ENCODE measurements around the gene GPR62.
"Not testable (repeated sequence)": the region's sequence is repeated elsewhere in the genome, so short reads cannot be mapped to it uniquely, and the experiment has no call there.

The GPR62 gene

DNA sequence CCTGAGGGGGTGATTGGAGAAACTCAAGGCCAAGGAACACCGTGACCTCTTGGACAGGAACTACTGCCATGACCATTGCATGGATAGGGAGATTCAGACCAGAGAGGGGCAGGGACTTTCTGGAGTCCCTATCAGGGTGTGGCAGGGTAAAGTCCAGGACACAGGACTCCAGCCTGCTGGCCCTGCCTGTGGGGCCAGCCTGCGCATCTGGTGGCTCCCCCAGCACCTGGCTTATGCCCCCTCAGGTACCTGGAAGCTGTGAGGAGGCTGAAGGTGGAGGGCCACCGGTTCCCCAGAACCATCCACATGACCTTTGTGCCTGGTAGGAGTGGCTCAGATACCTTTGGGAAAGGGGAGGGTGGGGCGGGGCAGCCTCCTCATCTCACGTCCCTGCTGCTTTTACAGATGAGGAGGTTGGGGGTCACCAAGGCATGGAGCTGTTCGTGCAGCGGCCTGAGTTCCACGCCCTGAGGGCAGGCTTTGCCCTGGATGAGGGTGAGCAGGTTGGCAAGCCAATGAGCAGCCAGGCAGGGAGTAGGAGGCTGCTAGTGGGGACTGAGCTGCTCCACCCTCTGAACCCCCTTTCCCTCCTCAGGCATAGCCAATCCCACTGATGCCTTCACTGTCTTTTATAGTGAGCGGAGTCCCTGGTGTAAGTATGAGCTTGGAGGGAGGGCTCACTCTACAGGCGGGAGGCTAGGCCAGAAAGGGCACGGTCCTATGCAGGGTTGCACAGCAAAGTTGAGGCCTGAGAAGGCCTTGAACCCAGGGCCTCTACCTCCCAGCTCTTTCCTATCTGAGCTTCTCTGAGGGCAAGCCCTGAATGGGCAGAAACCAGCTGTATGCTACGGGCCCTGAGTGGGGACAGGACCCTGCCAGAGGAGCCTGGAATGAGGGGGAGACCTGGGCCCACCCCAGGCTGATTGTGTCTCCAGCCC, 31.1 kb downstream of the GPR62 start:
- Histone ChIP-seq H3K9ac (ENCODE audit: low read length in 2 of 2) (peak overlapping the region in 1 of 2 donors; percentile 29), H3K36me3 (ENCODE audit: control insufficient read depth in 2 of 2, insufficient read depth in 2 of 2, low read length in 2 of 2) (no peaks in the 10 kb centered on the region), H3K27ac (ENCODE audit: low read length) (no peak overlapping the region), H3K9me3 (ENCODE audit: control insufficient read depth in 2 of 2, low read length in 2 of 2) (no peaks in the 10 kb centered on the region), H3K4me3 (ENCODE audit: low read length in 2 of 2) (no peak overlapping the region), H3K4me1 (ENCODE audit: control insufficient read depth, insufficient read depth, low read length) (peaks cover 30% of the 10 kb centered on the region), H3K27me3 (ENCODE audit: control insufficient read depth in 1 of 2, insufficient read depth in 2 of 2, low read length in 2 of 2) (no peaks in the 10 kb centered on the region)

DNA sequence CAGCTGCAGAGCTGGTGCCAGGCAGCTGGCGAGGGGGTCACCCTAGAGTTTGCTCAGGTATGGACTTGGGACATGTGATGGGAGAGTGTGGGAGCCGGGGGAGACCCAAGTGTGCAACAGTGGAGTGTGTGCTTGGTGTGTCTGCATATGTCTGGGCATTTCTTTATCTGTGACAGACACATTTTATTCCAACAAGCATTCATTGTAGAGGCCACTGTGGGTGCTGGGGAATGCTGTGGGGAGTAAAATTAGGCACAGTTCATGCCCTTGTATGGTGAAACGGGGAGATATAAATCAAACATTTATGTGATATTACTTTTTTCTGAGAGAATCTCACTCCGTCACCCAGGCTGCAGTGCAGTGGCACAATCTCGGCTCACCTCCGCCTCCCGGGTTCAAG, 32.4 kb downstream of the GPR62 start:
- H3K9ac ChIP-seq (ENCODE audit: low read length in 2 of 2) = no peak overlapping the region
- no peak overlapping the region for H3K27ac ChIP-seq (ENCODE audit: low read length)
- peaks cover 3 to 4% of the 10 kb centered on the region in 2 donors for H3K36me3 ChIP-seq (ENCODE audit: control insufficient read depth in 2 of 2, insufficient read depth in 2 of 2, low read length in 2 of 2)
- H3K27me3 ChIP-seq (ENCODE audit: control insufficient read depth in 1 of 2, insufficient read depth in 2 of 2, low read length in 2 of 2) = no peaks in the 10 kb centered on the region
- peaks cover 22% of the 10 kb centered on the region for H3K4me1 ChIP-seq (ENCODE audit: control insufficient read depth, insufficient read depth, low read length)
- no peaks in the 10 kb centered on the region for H3K9me3 ChIP-seq (ENCODE audit: control insufficient read depth in 2 of 2, low read length in 2 of 2)
- no peak overlapping the region for H3K4me3 ChIP-seq (ENCODE audit: low read length in 2 of 2)

DNA sequence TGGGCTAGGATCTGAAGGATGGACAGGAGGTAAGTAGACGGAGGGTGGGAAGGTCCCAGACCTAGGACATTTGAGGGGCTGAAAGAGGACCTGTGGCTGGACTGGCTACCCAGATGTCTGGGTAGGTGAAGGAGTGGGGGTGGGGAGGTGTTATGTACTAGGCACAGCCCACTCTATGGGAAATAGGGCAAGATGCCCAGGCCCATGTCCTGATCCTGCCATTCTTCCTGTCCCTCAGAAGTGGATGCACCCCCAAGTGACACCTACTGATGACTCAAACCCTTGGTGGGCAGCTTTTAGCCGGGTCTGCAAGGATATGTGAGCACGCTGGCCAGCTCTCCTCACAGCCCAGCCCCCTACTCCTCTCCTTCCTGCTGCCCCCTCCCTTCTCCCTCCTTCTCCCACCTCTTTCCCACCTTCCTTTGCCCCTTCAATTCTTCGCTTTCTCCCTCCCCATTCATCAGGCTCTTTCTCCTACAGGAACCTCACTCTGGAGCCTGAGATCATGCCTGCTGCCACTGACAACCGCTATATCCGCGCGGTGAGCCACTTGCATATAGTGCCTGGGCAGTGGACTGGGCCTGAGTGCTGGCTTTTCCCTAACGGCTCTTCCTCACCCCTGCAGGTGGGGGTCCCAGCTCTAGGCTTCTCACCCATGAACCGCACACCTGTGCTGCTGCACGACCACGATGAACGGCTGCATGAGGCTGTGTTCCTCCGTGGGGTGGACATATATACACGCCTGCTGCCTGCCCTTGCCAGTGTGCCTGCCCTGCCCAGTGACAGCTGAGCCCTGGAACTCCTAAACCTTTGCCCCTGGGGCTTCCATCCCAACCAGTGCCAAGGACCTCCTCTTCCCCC, 33.3 kb downstream of the GPR62 start:
- Histone ChIP-seq H3K9me3 (ENCODE audit: control insufficient read depth in 2 of 2, low read length in 2 of 2) (no peaks in the 10 kb centered on the region), H3K9ac (ENCODE audit: low read length in 2 of 2) (no peak overlapping the region), H3K36me3 (ENCODE audit: control insufficient read depth in 2 of 2, insufficient read depth in 2 of 2, low read length in 2 of 2) (peaks cover 3 to 6% of the 10 kb centered on the region in 2 donors), H3K4me3 (ENCODE audit: low read length in 2 of 2) (no peak overlapping the region), H3K27me3 (ENCODE audit: control insufficient read depth in 1 of 2, insufficient read depth in 2 of 2, low read length in 2 of 2) (no peaks in the 10 kb centered on the region), H3K4me1 (ENCODE audit: control insufficient read depth, insufficient read depth, low read length) (peaks cover 16% of the 10 kb centered on the region), H3K27ac (ENCODE audit: low read length) (no peak overlapping the region)

DNA sequence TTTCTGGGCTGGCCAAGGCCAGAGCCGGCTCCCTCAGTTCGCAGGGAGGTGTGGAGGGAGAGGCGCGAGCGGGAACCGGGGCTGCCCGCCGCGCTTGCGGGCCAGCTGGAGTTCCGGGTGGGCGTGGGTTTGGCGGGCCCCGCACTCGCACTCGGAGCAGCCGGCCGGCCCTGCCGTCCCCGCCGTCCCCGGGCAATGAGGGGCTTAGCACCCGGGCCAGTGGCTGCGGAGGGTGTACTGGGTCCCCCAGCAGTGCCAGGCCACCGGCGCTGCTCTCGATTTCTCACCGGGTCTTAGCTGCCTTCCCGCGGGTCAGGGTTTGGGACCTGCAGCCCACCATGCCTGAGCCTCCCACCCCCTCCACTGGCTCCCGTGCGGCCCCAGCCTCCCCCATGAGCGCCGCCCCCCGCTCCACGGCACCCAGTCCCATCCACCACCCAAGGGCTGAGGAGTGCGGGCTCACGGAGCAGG, 35.4 kb downstream of the GPR62 start:
- Histone ChIP-seq H3K36me3 (ENCODE audit: control insufficient read depth in 2 of 2, insufficient read depth in 2 of 2, low read length in 2 of 2) (peaks cover 14% of the 10 kb centered on the region in 2 donors), H3K4me1 (ENCODE audit: control insufficient read depth, insufficient read depth, low read length) (peaks cover 18% of the 10 kb centered on the region)
- not testable (repeated sequence) for H3K4me3 ChIP-seq (ENCODE audit: low read length in 2 of 2); H3K27ac ChIP-seq (ENCODE audit: low read length); H3K9ac ChIP-seq (ENCODE audit: low read length in 2 of 2); H3K27me3 ChIP-seq (ENCODE audit: control insufficient read depth in 1 of 2, insufficient read depth in 2 of 2, low read length in 2 of 2); H3K9me3 ChIP-seq (ENCODE audit: control insufficient read depth in 2 of 2, low read length in 2 of 2)

DNA sequence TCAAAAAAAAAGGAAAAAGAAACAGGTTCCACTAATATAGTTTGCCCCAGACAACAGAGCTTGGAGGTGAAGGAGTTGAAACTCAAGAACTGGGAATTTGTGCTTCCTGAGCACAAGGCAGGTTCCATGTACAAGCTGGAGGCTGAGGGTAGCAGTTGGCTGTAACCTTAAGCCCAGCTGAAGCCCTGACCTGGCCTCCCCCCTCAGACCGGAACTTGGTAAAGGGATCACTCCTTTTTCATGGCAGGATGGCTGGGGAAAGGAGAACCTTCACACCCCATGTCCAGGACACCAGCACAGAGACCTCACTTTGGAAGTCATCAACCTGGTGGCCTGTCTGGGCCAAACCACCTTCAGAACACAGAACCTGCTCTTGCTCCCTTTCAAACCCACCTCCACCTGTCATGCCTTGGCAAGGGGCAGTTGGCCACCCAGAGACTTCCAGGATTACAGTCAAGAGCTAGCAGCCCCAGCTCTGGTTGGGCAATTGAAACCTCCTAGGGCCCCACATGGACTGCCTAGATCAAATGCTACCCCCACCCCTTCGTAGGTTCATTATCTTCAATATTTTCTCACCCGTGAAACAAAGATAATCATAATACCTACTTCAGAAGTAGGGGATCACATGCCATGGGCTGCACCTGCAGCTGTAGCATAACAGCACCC, 37.0 kb downstream of the GPR62 start:
- peaks cover 22% of the 10 kb centered on the region for H3K4me1 ChIP-seq (ENCODE audit: control insufficient read depth, insufficient read depth, low read length)
- no peaks in the 10 kb centered on the region for H3K9me3 ChIP-seq (ENCODE audit: control insufficient read depth in 2 of 2, low read length in 2 of 2)
- H3K9ac ChIP-seq (ENCODE audit: low read length in 2 of 2) = no peak overlapping the region
- H3K4me3 ChIP-seq (ENCODE audit: low read length in 2 of 2) = no peak overlapping the region
- H3K36me3 ChIP-seq (ENCODE audit: control insufficient read depth in 2 of 2, insufficient read depth in 2 of 2, low read length in 2 of 2) = peaks cover 14% of the 10 kb centered on the region in 2 donors
- no peak overlapping the region for H3K27ac ChIP-seq (ENCODE audit: low read length)
- H3K27me3 ChIP-seq (ENCODE audit: control insufficient read depth in 1 of 2, insufficient read depth in 2 of 2, low read length in 2 of 2) = no peaks in the 10 kb centered on the region

DNA sequence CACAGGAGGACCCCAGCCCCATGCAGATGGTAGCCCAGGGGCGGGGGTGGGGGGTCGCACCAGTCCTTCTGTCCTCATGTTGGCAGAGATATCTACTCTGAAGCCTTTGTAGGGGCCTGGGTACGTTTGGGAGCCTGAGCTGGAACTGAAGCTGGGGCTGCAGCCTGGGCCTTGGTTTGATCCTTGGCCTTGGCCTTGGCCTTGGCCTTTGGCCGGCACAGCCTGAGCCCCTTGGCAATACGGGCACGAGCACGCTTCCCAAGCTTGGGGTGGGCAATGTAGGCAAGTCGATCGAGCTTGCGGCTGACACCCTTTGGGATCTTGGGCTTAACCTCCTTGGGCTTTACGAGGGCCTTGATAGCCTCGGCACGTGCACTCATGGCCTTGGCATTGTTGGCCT, 38.5 kb downstream of the GPR62 start:
- H3K9ac ChIP-seq (ENCODE audit: low read length in 2 of 2); H3K27ac ChIP-seq (ENCODE audit: low read length); H3K4me3 ChIP-seq (ENCODE audit: low read length in 2 of 2); H3K9me3 ChIP-seq (ENCODE audit: control insufficient read depth in 2 of 2, low read length in 2 of 2); H3K27me3 ChIP-seq (ENCODE audit: control insufficient read depth in 1 of 2, insufficient read depth in 2 of 2, low read length in 2 of 2): not testable (repeated sequence)
- peaks cover 14% of the 10 kb centered on the region in 2 donors for H3K36me3 ChIP-seq (ENCODE audit: control insufficient read depth in 2 of 2, insufficient read depth in 2 of 2, low read length in 2 of 2)
- H3K4me1 ChIP-seq (ENCODE audit: control insufficient read depth, insufficient read depth, low read length) = peaks cover 22% of the 10 kb centered on the region

DNA sequence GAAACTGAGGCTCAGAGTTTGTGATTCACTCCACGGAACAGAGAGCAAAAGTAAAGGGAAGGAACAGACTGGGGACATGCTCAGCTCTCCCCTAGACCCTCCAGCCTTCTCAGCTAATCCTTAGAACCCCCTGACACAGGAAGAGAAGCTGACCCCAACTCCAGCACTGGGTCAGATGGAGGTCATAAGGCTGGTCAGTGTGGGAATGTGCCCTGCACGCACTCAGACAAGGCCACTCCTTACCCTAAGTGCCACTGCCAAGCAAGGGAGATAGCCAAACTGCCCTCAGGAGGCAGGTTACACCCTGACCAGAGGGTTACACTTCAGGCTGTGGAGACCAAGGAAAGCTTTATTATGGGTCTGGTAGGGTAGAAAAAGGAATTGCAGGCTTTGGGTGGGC, 39.3 kb downstream of the GPR62 start:
- no peaks in the 10 kb centered on the region for H3K9me3 ChIP-seq (ENCODE audit: control insufficient read depth in 2 of 2, low read length in 2 of 2)
- H3K27me3 ChIP-seq (ENCODE audit: control insufficient read depth in 1 of 2, insufficient read depth in 2 of 2, low read length in 2 of 2) = peaks cover 0 to 2% of the 10 kb centered on the region in 2 donors
- peaks cover 14% of the 10 kb centered on the region in 2 donors for H3K36me3 ChIP-seq (ENCODE audit: control insufficient read depth in 2 of 2, insufficient read depth in 2 of 2, low read length in 2 of 2)
- no peak overlapping the region for H3K27ac ChIP-seq (ENCODE audit: low read length)
- H3K9ac ChIP-seq (ENCODE audit: low read length in 2 of 2) = peak overlapping the region; percentile 94 to 98
- H3K4me3 ChIP-seq (ENCODE audit: low read length in 2 of 2) = peak overlapping the region in 1 of 2 donors; percentile 97
- peaks cover 20% of the 10 kb centered on the region for H3K4me1 ChIP-seq (ENCODE audit: control insufficient read depth, insufficient read depth, low read length)

DNA sequence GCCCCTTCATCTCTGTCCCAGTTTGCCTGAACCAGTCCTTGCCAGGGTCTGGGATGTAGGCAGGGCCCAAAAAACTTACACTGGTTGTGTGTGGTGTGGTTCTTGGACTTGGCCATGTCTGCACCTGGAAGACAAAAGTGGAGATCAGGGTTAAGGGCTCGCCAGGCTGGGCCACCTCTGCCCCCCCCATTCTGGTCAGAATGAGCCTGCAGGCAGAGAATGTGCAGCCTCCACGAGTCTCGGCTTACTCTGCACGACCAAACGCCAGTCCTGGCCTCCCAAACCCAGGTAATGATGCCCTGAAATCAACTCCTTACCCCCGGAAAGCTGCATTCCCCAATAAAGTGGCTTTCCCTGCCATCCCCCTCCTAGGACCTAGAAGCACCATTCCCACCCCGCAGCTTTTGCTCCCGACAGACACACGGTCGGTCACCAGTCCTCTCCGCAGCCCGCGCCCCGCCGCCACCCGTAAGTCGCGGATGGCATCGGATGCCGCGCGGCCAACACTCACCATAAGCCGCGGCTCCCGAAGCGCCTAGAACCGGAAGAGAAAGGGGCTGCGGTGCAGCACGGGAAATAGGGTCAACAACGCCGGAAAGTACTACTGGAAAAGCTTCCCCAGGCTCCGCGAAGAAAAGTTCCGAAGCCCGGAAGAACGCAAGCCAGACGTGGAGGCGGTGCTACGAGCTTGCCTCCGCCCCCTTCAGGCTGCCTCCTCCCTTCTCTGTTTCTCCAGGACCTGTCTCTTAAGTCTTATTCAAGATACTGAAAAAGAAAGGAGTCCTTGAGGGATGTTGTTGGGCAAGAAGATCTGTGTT, 40.4 kb downstream of the GPR62 start, which contains the start of gene RPL29:
TSS of gene RPL29 (minus strand) at position 550 of the 818 bp plus-strand sequence. CDS start at position 116, 434 bp downstream.
- Histone ChIP-seq H3K27ac (ENCODE audit: low read length) (peak within 1 kb of the TSS; percentile 92), H3K4me3 (ENCODE audit: low read length in 2 of 2) (peak within 1 kb of the TSS; percentile 84 to 97), H3K4me1 (ENCODE audit: control insufficient read depth, insufficient read depth, low read length) (peaks cover 16% of the 10 kb centered on the region), H3K9ac (ENCODE audit: low read length in 2 of 2) (peak within 1 kb of the TSS; percentile 94 to 98), H3K27me3 (ENCODE audit: control insufficient read depth in 1 of 2, insufficient read depth in 2 of 2, low read length in 2 of 2) (peaks cover 0 to 5% of the 10 kb centered on the region in 2 donors), H3K36me3 (ENCODE audit: control insufficient read depth in 2 of 2, insufficient read depth in 2 of 2, low read length in 2 of 2) (peaks cover 14% of the 10 kb centered on the region in 2 donors), H3K9me3 (ENCODE audit: control insufficient read depth in 2 of 2, low read length in 2 of 2) (no peaks in the 10 kb centered on the region)

DNA sequence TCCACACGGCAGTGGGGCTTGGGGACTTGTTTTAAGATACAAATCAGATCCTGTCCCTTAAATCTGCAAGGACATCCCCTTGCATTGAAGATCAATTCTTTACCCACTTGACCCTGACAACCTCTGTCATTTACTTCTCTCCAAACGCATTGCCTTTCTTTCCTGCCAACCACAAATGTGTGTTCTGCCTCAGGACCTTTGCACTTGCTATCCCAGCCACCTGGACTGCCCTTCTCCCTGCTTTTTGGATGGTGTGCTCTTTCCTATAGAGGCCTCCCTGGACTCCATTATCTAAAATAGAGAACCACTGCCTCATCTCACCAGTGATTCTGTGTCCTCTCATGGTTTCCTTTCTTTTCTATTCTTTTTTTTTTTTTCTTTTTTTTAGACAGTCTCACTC, 42.0 kb downstream of the GPR62 start:
- Histone ChIP-seq H3K36me3 (ENCODE audit: control insufficient read depth in 2 of 2, insufficient read depth in 2 of 2, low read length in 2 of 2) (peaks cover 11 to 14% of the 10 kb centered on the region in 2 donors), H3K9me3 (ENCODE audit: control insufficient read depth in 2 of 2, low read length in 2 of 2) (no peaks in the 10 kb centered on the region), H3K4me1 (ENCODE audit: control insufficient read depth, insufficient read depth, low read length) (peaks cover 16% of the 10 kb centered on the region), H3K27ac (ENCODE audit: low read length) (no peak overlapping the region), H3K9ac (ENCODE audit: low read length in 2 of 2) (no peak overlapping the region), H3K27me3 (ENCODE audit: control insufficient read depth in 1 of 2, insufficient read depth in 2 of 2, low read length in 2 of 2) (peaks cover 0 to 8% of the 10 kb centered on the region in 2 donors), H3K4me3 (ENCODE audit: low read length in 2 of 2) (no peak overlapping the region)
